Measurements from ENCODE around the gene PABPC1L. TPM values are rescaled to one million over a fixed set of nuclear protein-coding genes. Genes with fewer than 3 reads are reported as not detected.

PABPC1L gene
- polyA plus RNA-seq, 1 experiment = 25.9 TPM

GRCh38 chr20:44888226-44889103 lies 21.4 kb upstream of the PABPC1L start:
- DNase-seq (ENCODE audit: low read depth, low spot score) = no peak
- TF ChIP-seq CTCF (IDR thresholded peaks at IDR 0.05; ENCODE audit: low read depth, low read length) = peak; percentile 25; the same call in 1 of the 2 replicates
- POLR2A ChIA-PET = interaction anchor here (0.7 kb wide), 1 partner anchor 191 kb away, joined by 3 read pairs; no protein-coding TSS in a partner anchor

GRCh38 chr20:44891826-44892225 lies 18.0 kb upstream of the PABPC1L start:
- no peak overlapping the region for H3K27ac ChIP-seq (ENCODE audit: low read depth, low read length)
- no peaks in the 10 kb centered on the region for H3K27me3 ChIP-seq (ENCODE audit: control insufficient read depth, insufficient read depth, low read length)
- TF ChIP-seq CTCF (IDR thresholded peaks at IDR 0.05; ENCODE audit: low read depth, low read length) = no peak
- DNase-seq (ENCODE audit: low read depth, low spot score) = no peak
- no peaks in the 10 kb centered on the region for H3K9me3 ChIP-seq (ENCODE audit: control insufficient read depth, insufficient read depth, low read length)
- ChIA-PET CTCF (interaction anchor here (0.5 to 1.4 kb wide), 3 partner anchors 114 to 204 kb away, joined by 3 to 5 read pairs (median 5); no protein-coding TSS in a partner anchor), POLR2A (no interaction called here)
- H3K4me3 ChIP-seq (ENCODE audit: low read depth, low read length) = no peak overlapping the region

More at GRCh38 chr20:44888226-44889103, 21.4 kb upstream of the PABPC1L start:
- no peak overlapping the region for H3K27ac ChIP-seq (ENCODE audit: low read depth, low read length)
- CTCF ChIA-PET = interaction anchor here (1.0 to 2.5 kb wide), 8 partner anchors 9 to 405 kb away, joined by 3 to 15 read pairs (median 6); partner anchors contain the start of gene PABPC1L
- H3K27me3 ChIP-seq (ENCODE audit: control insufficient read depth, insufficient read depth, low read length) = no peaks in the 10 kb centered on the region
- H3K9me3 ChIP-seq (ENCODE audit: control insufficient read depth, insufficient read depth, low read length) = no peaks in the 10 kb centered on the region
- no peak overlapping the region for H3K4me3 ChIP-seq (ENCODE audit: low read depth, low read length)

- Histone ChIP-seq H3K9me3 (ENCODE audit: control insufficient read depth, insufficient read depth, low read length) (no peaks in the 10 kb centered on the region), H3K4me3 (ENCODE audit: low read depth, low read length) (no peak overlapping the region), H3K27ac (ENCODE audit: low read depth, low read length) (no peak overlapping the region), H3K27me3 (ENCODE audit: control insufficient read depth, insufficient read depth, low read length) (no peaks in the 10 kb centered on the region)
- ChIA-PET CTCF (interaction anchor here (1.0 kb wide), 1 partner anchor 147 kb away, joined by 3 read pairs; no protein-coding TSS in a partner anchor), POLR2A (no interaction called here)
- TF ChIP-seq CTCF (IDR thresholded peaks at IDR 0.05; ENCODE audit: low read depth, low read length) = no peak
- no peak for DNase-seq (ENCODE audit: low read depth, low spot score)
Observed at GRCh38 chr20:44894959-44895358, 14.9 kb upstream of the PABPC1L start.

- no peak for DNase-seq (ENCODE audit: low read depth, low spot score)
- H3K27ac ChIP-seq (ENCODE audit: low read depth, low read length) = no peak overlapping the region
- H3K9me3 ChIP-seq (ENCODE audit: control insufficient read depth, insufficient read depth, low read length) = no peaks in the 10 kb centered on the region
- no peak overlapping the region for H3K4me3 ChIP-seq (ENCODE audit: low read depth, low read length)
- POLR2A ChIA-PET = no interaction called here
- H3K27me3 ChIP-seq (ENCODE audit: control insufficient read depth, insufficient read depth, low read length) = no peaks in the 10 kb centered on the region
- CTCF ChIA-PET = interaction anchor here (0.9 to 1.0 kb wide), 2 partner anchors 8 to 149 kb away, joined by 3 read pairs; no protein-coding TSS in a partner anchor
- TF ChIP-seq CTCF (IDR thresholded peaks at IDR 0.05; ENCODE audit: low read depth, low read length) = no peak
Observed at GRCh38 chr20:44896583-44896982, 13.3 kb upstream of the PABPC1L start.

- POLR2A ChIA-PET = no interaction called here
Observed at GRCh38 chr20:44897133-44897532, 12.7 kb upstream of the PABPC1L start.

More at GRCh38 chr20:44897133-44897532, 12.7 kb upstream of the PABPC1L start:
- H3K4me3 ChIP-seq (ENCODE audit: low read depth, low read length) = no peak overlapping the region
- CTCF ChIA-PET = interaction anchor here (1.0 kb wide), 1 partner anchor 8 kb away, joined by 3 read pairs; no protein-coding TSS in a partner anchor
- H3K9me3 ChIP-seq (ENCODE audit: control insufficient read depth, insufficient read depth, low read length) = no peaks in the 10 kb centered on the region
- no peak for TF ChIP-seq CTCF (IDR thresholded peaks at IDR 0.05; ENCODE audit: low read depth, low read length)
- DNase-seq (ENCODE audit: low read depth, low spot score) = no peak
- H3K27ac ChIP-seq (ENCODE audit: low read depth, low read length) = no peak overlapping the region
- H3K27me3 ChIP-seq (ENCODE audit: control insufficient read depth, insufficient read depth, low read length) = no peaks in the 10 kb centered on the region

Data from AG04450 (cell line).